CD4-positive, alpha-beta T cell (primary cell): ENCODE results near the gene SVIL. TPM values are rescaled to one million over a fixed set of nuclear protein-coding genes. Genes with fewer than 3 reads are reported as not detected.

Experiments
- ATAC-seq: fragments of 200-7000 bp; cut with Tn5 transposase; one replicate; pipeline ENCODE4 v1.10.0; 2022; ENCODE audit warnings: mild to moderate bottlenecking; ENCODE audit not compliant: poor library complexity
- CTCF ChIA-PET: fragments of 350-600 bp; sonication (Branson Sonifier 250); formaldehyde crosslinking; loops from one replicate; lab custom pipeline; 2021; ENCODE audit warnings: antibody characterized with exemption, inconsistent platforms; lab: Charles Lee
- POLR2A ChIA-PET: fragments of 350-600 bp; sonication (Branson Sonifier 250); formaldehyde crosslinking; loops from one replicate; lab custom pipeline; 2021; ENCODE audit warnings: antibody characterized with exemption, inconsistent platforms; lab: Charles Lee
- DNase-seq, 14 experiments: peaks; one replicate each; pipeline ENCODE4 v3.0.0-alpha.2; 2013 to 2020; ENCODE audit warnings: mixed read lengths in 2 of 14
- H3K27ac ChIP-seq, 2 donors: one replicate each; pipeline versions ENCODE4 v1.5.1 to v1.7.0; 2013; ENCODE audit warnings: low read length in 2 of 2, low read depth in 1 of 2, mild to moderate bottlenecking in 1 of 2
- H3K27me3 ChIP-seq, 2 experiments: 1 replicate in 1 of 2; 2 replicates in 1 of 2; pipeline versions ENCODE4 v1.6.1 to v1.7.0; 2013; ENCODE audit warnings: low read length in 2 of 2, control low read depth in 1 of 2, mild to moderate bottlenecking in 1 of 2, moderate library complexity in 1 of 2; ENCODE audit not compliant: insufficient read depth in 2 of 2, control insufficient read depth in 1 of 2
- H3K36me3 ChIP-seq: one replicate; pipeline ENCODE4 v1.6.1; 2013; ENCODE audit warnings: low read length, control low read depth; ENCODE audit not compliant: insufficient read depth
- H3K4me1 ChIP-seq: one replicate; pipeline ENCODE4 v1.6.1; 2013; ENCODE audit warnings: low read length, control low read depth; ENCODE audit not compliant: insufficient read depth
- H3K4me3 ChIP-seq: one replicate; pipeline ENCODE4 v1.5.1; 2013; ENCODE audit warnings: mild to moderate bottlenecking, low read length, moderate library complexity
- H3K9me3 ChIP-seq, 2 experiments: 1 replicate in 1 of 2; 2 replicates in 1 of 2; pipeline versions ENCODE4 v1.6.1 to v1.7.0; 2013; ENCODE audit warnings: low read length in 2 of 2, mild to moderate bottlenecking in 2 of 2, control low read depth in 1 of 2, moderate library complexity in 1 of 2; ENCODE audit not compliant: control insufficient read depth in 1 of 2, insufficient read depth in 1 of 2
- H3K27ac Mint-ChIP-seq: one replicate; pipeline ENCODE4 v1.8.0; 2020; ENCODE audit warnings: mixed read lengths
- H3K27me3 Mint-ChIP-seq: one replicate; pipeline ENCODE4 v1.8.0; 2021; ENCODE audit warnings: mixed read lengths
- H3K36me3 Mint-ChIP-seq: one replicate; pipeline ENCODE4 v1.8.0; 2021; ENCODE audit warnings: low read depth, mixed read lengths
- H3K4me1 Mint-ChIP-seq: one replicate; pipeline ENCODE4 v1.8.0; 2021; ENCODE audit warnings: low read depth, mixed read lengths
- H3K4me3 Mint-ChIP-seq: one replicate; pipeline ENCODE4 v1.8.0; 2020; ENCODE audit warnings: mild to moderate bottlenecking, mixed read lengths
- H3K9me3 Mint-ChIP-seq: one replicate; pipeline ENCODE4 v1.8.0; 2020; ENCODE audit warnings: mixed read lengths
- intact Hi-C, 2 experiments: fragments of 100-400 bp; cut with DNase I in 1 of 2; cut with micrococcal nuclease in 1 of 2; formaldehyde crosslinking; loops; one replicate each; pipeline versions ENCODE4 v1.15.1 to v1.9.0; 2023 to 2025; cut with DNase I, micrococcal nuclease
- total RNA-seq, 174 experiments: library from RNA in 2 of 174; stranded (reverse) in 2 of 174; gene quantifications; one replicate each; pipeline ENCODE4 v1.2.3 and lab custom pipeline; 2021 to 2026
- TF ChIP-seq, protein P1 (sequence below): fragments of 200-600 bp; IDR thresholded peaks from one replicate; pipeline ENCODE4 v1.8.0; 2022; ENCODE audit warnings: antibody characterized with exemption, mild to moderate bottlenecking

Gene SVIL
- total RNA-seq, 2 experiments from 2014 or later = 38.5 to 40.3 TPM

- POLR2A ChIA-PET = no interaction called here
- DNase-seq (no peak), ATAC-seq (no peak)
- TF ChIP-seq, protein P1, sequence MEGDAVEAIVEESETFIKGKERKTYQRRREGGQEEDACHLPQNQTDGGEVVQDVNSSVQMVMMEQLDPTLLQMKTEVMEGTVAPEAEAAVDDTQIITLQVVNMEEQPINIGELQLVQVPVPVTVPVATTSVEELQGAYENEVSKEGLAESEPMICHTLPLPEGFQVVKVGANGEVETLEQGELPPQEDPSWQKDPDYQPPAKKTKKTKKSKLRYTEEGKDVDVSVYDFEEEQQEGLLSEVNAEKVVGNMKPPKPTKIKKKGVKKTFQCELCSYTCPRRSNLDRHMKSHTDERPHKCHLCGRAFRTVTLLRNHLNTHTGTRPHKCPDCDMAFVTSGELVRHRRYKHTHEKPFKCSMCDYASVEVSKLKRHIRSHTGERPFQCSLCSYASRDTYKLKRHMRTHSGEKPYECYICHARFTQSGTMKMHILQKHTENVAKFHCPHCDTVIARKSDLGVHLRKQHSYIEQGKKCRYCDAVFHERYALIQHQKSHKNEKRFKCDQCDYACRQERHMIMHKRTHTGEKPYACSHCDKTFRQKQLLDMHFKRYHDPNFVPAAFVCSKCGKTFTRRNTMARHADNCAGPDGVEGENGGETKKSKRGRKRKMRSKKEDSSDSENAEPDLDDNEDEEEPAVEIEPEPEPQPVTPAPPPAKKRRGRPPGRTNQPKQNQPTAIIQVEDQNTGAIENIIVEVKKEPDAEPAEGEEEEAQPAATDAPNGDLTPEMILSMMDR = no peak
- H3K27me3 ChIP-seq = no peaks in the 10 kb centered on the region
- no peaks in the 10 kb centered on the region for H3K9me3 ChIP-seq
- H3K4me1 Mint-ChIP-seq = peaks cover under 1% of the 10 kb centered on the region
- H3K36me3 ChIP-seq = no peaks in the 10 kb centered on the region
- H3K4me1 ChIP-seq = no peaks in the 10 kb centered on the region
- peaks cover 68% of the 10 kb centered on the region for H3K36me3 Mint-ChIP-seq
- H3K27me3 Mint-ChIP-seq = no peaks in the 10 kb centered on the region
- no peak overlapping the region for H3K27ac Mint-ChIP-seq
- H3K27ac ChIP-seq = no peak overlapping the region
- intact Hi-C loops = no loop called here
- no peak overlapping the region for H3K4me3 Mint-ChIP-seq
- H3K9me3 Mint-ChIP-seq = no peaks in the 10 kb centered on the region
- CTCF ChIA-PET = interaction anchor here (1.0 to 1.8 kb wide), 2 partner anchors 11 to 838 kb away, joined by 3 to 5 read pairs; no protein-coding TSS in a partner anchor
- no peak overlapping the region for H3K4me3 ChIP-seq
These were observed 133.1 kb downstream of the SVIL start for GRCh38 chr10:29501692-29502091.

DNA sequence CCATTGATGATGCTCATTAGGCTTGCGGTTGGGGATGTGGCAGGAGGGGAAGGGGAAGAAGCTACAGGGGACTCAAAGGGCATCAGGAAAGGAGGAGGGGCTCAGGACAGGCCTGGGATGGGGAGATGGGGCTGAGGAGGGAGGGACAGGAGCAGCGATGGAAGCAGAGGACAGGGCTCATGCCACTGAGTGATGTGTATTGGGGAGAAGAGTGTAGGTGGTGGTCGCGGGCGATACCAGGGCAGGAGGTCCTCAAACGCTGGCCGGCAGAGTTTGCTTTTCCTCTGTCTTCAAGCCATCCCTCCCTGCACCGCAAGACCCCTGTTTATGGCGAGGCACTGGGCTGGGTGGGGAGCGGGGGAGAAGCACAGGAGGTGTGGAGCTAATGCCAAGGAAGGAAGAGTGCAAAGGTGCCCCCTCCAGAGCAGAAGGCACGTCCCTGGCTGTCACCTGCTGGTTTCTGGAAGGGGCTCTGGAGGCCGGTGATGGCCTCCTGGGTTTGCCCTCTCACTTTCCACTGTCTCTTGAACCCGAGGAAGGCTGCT is 134.7 kb downstream of the SVIL start:
- Histone ChIP-seq H3K9me3 (no peaks in the 10 kb centered on the region), H3K4me3 (no peak overlapping the region), H3K27ac (no peak overlapping the region), H3K27me3 (no peaks in the 10 kb centered on the region), H3K36me3 (no peaks in the 10 kb centered on the region), H3K4me1 (no peaks in the 10 kb centered on the region)
- CTCF ChIA-PET = no interaction called here
- intact Hi-C loops = loop anchor here in 1 of 2 experiments (5.0 kb wide), 1 partner anchor 113 kb away; no protein-coding TSS in a partner anchor
- no peak for ATAC-seq
- Mint-ChIP-seq H3K9me3 (no peaks in the 10 kb centered on the region), H3K27me3 (no peaks in the 10 kb centered on the region), H3K27ac (no peak overlapping the region), H3K4me3 (no peak overlapping the region), H3K36me3 (peaks cover 59% of the 10 kb centered on the region), H3K4me1 (peaks cover 6% of the 10 kb centered on the region)
- POLR2A ChIA-PET = no interaction called here
- no peak for DNase-seq
- TF ChIP-seq, protein P1 = no peak

DNA sequence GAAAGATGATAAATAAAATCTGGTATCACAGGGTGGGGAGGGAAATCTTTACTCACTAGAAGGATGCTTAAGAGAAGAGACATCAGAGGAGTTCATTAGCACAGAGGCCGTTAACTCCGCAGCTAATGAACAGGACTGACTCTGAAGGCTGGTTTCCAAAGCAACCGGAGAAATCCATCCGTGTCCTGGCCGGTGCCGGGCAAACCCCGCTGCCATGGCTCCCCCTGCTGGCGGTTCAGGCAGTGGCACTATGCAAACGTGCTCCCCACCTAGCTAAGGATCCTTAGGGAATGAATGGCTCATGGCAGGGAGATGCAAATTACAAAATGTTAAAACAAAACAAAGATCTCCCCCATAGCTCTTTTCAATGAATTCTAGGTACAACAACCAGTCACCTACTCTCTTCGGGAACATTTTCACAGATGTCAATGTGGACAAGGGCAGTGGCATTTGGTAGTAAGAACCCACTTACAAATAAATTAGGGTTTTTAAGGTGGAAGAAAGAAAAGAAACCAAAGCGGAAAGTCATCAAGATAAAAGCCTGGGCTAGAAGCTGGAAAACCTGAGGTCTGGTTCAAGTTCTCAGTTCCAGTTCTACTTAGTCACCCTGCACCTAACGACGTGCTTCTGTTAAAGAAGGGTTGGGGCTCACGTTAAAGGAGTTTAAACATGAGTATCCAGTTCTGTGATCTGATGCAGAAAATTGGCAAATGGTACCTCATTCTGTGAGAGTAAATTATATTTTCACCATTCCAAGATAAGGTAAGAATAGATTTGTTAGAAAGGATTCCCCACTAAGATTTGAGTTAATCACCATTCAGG is 138.2 kb downstream of the SVIL start:
- no peaks in the 10 kb centered on the region for H3K9me3 ChIP-seq
- no peak overlapping the region for H3K27ac ChIP-seq
- ATAC-seq (peak; percentile 41), DNase-seq (peak; percentile 25 to 71 (median 44))
- no peak overlapping the region for H3K4me3 Mint-ChIP-seq
- H3K27me3 Mint-ChIP-seq = no peaks in the 10 kb centered on the region
- CTCF ChIA-PET = interaction anchor here (0.6 to 1.3 kb wide), 5 partner anchors 11 to 215 kb away, joined by 3 to 7 read pairs (median 3); no protein-coding TSS in a partner anchor
- H3K36me3 ChIP-seq = peaks cover 21% of the 10 kb centered on the region
- H3K4me3 ChIP-seq = no peak overlapping the region
- H3K4me1 Mint-ChIP-seq = peaks cover 6% of the 10 kb centered on the region
- intact Hi-C loops = loop anchor here in 1 of 2 experiments (5.0 kb wide), 1 partner anchor 109 kb away; no protein-coding TSS in a partner anchor
- TF ChIP-seq, protein P1 = peak; percentile 94
- H3K36me3 Mint-ChIP-seq = peaks cover 66% of the 10 kb centered on the region
- H3K9me3 Mint-ChIP-seq = no peaks in the 10 kb centered on the region
- POLR2A ChIA-PET = no interaction called here
- no peaks in the 10 kb centered on the region for H3K4me1 ChIP-seq
- H3K27me3 ChIP-seq = no peaks in the 10 kb centered on the region
- H3K27ac Mint-ChIP-seq = no peak overlapping the region
